GM19240 (cell line): Measurements from ENCODE around the gene APPBP2.
"Not testable (repeated sequence)": the region's sequence is repeated elsewhere in the genome, so short reads cannot be mapped to it uniquely, and the experiment has no call there.

Experiments
- DNase-seq: peaks from one replicate; pipeline ENCODE4 v3.0.0; 2011; ENCODE audit warnings: low spot score; ENCODE audit not compliant: insufficient read length

The APPBP2 gene

DNA sequence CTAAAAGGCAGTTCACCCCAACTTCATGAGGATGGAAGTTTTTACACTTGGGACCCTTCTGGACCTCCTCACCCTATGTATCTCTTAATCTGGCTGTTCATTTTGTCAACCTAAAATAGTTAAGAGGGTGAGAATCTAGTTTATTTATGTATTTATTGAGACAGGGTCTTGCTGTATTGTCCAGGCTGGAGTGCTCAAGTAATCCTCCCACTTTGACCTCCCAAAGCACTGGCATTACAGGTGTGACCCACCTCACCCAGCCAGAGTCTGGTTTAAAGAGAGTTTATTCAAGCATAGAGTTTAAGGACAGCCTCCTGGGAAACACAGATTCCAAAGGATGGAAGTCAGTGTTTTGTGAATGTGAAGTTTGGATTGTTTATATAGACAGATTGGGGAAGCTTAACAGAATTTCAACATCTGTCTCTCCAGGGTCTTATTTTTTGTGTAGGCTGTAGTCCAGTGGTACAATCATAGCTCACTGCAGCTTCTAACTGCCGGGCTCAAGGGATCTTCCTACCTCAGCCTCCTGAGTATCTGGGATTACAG lies 8.0 kb upstream of the APPBP2 start:
- DNase-seq = no peak

DNA sequence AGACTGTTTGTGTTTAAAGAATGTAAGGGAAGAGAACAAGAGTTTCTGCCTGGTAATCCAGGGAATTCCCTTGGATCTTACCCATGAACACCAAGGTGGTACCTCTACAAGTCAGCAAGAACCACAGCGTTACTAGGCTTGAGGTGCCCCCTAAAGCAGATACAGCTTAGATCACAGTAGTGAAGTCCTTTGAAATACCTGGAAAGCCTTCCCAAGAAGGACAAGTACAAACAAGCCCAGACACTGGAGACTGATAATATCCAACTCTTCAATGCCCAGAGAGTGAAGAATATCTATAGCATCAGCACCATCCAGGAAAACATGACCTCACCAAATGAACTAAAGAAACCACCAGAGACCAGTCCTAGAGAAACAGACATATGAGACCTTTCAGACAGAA lies 3.8 kb upstream of the APPBP2 start:
- DNase-seq = no peak

DNA sequence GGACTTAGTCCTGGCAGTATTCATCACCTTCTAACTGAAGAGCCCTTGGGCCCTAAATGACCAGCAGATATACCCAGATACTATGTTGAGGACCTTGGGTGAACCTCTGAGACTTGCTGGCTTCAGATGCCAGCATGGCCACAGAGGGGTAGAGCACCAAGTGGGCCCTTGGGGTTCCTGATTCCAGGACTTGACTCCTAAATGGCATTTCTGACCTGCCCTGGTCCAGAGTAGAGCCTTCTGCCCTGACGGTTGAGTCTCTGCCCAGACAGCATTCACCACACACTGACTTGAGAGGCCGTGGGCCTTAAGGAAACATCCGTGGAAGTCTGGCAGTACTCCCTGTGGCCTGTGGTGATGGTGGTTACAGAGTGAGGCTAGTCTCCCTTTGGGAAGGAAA lies 2.8 kb upstream of the APPBP2 start:
- no peak for DNase-seq

DNA sequence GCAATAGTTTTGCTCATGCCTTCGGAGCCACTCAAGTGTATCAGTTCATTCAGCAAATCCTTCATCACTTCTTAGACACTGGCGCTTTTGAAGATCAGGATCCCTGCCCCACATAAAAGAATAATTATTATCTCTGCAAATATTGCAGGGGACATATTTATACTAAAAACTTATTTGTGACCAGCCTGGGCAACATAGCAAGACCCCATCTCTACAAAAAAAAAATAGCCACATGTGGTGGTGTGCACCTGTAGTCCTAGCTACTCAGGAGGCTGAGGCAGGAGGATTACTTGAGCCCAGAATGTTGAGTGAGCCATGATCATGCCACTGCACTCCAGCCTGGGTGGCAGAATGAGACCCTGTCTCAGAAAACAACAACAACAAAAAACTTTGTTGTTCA lies 1.7 kb upstream of the APPBP2 start:
- DNase-seq = no peak

DNA sequence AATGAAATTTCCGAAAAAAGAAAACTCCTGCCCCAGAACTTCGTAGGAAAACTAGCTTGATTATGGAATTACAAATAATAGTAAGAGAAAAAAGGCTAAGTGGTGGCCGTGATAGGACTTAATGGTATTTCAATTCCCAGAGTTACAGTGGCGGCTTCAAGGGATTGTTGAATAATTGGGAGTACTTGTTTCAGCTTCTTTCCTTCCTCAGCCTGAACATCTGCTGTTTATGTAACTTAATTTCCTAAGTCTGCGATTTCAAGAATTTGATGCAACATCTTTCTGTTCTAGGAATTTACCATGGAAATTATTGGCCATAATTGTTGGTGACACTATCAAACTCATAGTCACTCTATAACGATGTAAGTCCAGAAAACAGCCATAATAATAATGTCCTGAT lies 684 bp upstream of the APPBP2 start:
- DNase-seq = no peak

DNA sequence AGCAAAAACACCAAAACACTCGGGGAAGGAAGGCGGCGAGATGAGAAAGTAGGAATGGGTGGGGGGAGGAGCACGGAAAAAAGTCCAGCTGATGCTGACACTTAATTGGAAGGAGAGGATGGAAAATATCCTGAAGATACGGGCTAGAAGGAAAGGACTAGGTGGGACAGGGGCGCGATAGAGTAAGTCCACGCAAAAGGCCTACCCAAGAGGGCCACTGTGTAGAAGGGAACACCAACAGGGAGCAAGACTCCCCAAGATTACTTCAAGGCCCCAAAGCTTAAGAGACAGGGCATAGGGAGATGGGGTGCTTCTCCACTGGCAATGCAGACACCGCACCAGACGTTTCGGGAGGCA lies 736 bp downstream of the APPBP2 start:
- no peak for DNase-seq

DNA sequence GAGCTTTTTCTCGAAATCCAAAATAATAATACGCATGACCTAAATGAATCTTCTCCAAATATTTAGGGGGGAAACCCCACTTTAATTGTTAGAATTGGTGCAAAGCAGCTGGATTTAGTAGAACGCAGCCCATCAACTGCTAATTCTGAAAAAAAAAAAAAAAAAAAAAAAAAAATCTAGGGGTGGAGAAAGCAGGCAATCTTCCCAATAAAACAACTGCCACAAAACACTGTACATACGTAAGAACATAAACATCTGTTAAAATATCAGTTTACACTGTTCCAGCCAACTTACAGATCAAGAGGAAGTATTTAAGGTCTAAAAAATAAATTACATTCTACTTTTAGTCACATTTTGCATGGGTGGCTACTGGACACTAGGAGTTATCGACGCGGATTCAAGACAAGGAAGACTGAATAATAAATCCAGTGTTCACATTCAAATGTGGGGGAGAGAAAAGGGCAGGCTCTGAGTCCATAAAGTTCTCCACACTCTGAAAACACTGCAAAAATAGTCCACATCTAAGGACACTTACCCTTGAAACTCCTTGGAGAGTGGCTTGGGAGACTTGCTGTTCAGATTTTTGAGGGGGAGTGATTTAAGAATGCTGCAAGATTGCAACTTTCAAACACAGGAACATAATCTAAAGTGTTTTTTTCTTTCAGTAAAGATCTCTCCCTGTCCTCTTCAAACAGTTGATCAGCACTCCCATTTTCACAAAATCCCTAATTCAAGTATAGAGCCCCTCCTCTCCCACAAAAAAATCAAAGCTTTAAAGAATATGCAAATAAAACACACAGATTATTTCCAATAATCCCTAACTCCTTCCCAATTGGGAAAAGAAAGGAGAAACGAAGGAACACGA lies 1.3 kb downstream of the APPBP2 start:
- DNase-seq = no peak

DNA sequence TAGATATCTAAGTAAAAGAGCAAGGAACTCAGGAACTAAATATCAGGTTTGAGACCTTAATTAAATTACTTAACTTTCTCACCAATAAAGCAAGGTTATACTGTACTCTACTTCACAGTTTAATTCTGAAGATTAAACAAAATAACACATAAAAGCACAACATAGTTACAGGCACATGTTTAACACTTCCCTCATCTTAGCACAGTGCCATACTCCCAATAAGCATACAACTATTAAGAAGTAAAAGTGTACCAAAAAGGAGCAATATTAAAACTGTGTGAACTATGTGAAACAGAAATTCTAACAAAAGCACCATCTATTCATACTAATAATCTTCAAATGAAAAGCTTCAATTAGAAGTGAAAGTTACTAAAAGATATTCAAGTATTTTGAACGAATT lies 2.2 kb downstream of the APPBP2 start:
- no peak for DNase-seq

DNA sequence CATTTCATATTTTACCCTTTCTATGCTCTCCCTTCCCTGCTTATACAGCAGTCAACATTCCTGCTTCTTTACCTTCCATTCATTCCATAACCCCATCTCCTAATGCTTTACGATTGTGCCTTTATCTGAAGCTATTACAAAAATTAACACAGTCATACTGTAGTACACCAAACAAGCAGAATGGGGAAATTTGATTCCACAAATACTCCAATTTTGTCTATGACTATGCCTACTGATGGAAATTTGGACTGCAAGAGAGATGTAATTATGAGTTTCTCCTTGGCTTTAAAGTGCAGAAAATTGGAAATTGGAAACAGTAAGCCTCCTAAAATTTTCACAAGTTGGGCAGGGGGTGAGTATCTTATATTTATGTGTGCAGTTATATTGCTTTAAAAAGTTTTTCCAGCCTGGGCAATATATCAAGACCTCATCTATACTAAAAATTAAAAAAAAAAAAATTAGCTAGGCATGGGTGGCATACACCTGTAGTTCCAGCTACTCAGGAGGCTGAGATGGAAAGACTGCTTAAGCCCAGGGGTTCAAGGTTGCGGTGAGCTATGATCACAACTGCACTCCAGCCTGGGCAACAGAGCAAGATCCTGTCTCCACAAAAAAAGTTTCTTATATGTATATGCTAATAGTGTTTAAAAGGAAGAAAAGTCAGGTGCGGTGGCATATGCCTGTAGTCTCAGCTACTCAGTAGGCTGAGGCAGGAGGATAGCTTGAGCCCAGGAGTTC lies 3.0 kb downstream of the APPBP2 start:
- no peak for DNase-seq

DNA sequence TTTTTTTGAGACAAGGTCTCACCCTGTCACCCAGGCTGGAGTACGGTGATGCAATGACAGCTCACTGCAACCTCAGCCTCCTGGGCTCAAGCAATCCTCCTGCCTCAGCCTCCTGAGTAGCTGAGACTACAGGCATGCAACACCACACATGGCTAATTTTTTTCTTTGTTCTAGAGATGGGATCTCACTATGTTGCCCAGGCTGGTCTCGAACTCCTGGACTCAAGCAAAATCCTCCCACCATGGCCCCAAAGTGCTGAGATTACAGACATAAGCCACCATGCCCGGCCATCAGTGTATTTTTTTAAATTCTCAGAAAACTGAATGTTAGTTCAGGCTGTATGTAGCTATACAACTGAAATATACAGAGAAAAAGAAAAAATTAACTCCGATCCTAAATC lies 6.2 kb downstream of the APPBP2 start:
- no peak for DNase-seq

DNA sequence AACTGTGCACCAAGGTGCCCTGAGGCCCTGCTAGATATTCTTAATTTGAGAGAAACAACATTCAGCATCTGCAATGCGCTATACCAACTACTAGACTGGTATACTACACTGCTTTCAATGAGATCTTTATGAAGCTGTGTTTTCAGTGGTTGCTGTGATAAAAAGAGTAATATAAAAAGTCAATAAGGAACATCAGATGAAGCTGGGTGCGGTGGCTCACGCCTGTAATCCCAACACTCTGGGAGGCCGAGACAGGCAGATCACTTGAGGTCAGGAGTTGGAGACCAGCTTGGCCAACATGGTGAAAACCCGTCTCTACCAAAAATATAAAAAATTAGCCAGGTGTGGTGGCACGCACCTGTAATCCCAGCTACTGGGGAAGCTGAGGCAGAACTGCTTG lies 10.4 kb downstream of the APPBP2 start:
- not testable (repeated sequence) for DNase-seq

DNA sequence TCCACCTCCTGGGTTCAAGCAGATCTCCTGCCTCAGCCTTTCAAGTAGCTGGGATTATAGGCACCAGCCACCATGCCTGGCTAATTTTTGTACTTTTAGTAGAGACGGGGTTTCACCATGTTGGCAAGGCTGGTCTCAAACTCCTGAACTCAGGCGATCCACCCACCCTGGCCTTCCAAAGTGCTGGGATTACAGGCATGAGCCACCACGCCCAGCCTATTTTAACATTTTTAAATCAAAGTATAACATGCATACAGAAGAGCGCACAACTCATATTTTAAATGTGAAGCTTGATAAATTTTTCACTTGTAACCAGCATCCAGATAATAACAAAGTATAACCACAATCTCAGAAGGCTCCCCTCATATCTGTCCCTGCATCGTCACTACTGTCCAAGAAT lies 10.8 kb downstream of the APPBP2 start:
- DNase-seq = not testable (repeated sequence)

DNA sequence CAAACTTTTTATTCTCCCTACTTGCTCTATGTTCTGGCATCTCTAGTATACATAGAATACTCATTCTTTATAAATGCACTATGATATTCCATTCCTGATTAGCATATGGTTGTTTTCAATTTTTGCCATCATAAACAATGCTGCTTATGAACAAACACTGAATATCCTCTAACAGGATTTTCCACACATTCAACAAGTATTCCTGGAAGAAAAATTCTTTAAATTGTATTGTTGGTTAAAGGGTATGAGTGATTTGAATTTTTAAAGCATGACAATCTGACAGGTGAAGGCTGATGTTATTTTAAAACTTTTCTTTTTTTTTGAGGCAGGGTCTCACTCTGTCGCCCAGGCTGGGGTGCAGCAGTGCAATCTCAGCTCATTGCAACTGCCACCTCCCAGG lies 11.5 kb downstream of the APPBP2 start:
- DNase-seq = no peak

DNA sequence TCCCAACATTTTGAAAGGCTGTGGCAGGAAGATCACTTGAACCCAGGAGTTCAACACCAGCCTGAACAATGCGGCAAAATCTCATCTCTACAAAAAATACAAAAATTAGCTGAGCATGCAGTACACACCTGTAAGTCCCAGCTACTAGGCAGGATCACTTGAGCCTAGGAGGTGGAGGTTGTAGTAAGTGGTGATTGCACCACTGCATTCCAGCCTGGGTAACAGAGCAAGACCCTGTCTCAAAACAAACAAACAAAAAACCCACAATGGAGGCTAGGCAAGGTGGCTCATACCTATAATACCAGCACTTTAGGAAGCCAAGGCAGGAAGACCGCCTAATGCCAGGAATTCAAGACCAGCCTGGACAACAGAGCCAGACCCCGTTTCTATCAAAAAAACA lies 12.0 kb downstream of the APPBP2 start:
- no peak for DNase-seq

DNA sequence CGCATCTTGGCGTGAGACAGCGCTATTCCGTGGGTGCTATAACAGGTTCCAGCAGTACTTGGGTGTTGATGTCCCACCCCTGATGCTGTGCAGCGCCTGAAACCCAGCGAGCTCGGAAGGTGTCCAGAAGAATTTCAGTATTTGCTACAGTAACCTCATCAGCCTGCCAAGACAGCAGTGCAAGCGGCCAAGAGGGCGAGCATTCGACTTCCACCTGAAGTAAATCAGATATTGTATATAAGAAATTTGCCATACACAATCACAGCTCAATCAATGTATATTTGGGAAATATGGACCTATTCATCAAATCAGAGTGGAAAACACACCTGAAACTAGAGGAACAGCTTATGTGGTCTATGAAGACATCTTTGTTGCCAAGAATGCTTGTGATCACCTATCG lies 13.0 kb downstream of the APPBP2 start:
- DNase-seq = no peak

DNA sequence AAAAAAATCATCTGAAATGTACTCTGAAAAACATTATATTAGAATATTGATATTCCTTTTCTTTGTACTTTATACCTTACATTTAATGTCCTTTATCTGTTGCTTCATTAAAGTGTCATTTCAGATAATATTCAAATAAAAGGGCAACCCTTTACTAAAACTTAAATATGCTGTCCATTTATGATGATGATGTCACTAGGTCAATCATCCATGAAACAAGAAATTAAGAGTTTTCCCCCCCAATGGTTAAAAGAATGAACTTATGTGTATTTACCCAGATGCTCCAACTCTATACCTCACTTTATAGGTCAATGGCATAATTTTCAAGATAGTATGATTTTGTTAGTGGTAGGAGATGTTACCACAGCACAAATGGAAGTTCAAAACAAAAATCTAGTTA lies 15.3 kb downstream of the APPBP2 start:
- DNase-seq = no peak

DNA sequence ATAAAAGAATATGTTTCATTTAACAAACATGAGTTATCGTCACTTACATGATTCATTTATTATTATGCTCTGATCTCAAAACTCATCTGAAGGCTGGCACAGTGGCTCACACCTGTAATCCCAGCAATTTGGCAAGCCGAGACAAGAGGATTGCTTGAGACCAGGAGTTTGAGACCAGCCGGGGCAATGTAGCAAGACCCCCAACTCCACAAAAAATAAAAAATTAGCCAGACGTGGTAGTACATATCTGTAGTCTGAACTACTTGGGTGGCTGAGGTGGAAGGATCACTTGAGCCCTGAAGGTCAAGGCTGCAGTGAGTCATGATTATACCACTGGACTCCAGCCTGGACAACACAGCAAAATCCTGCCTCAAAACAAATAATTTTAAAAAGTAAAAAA lies 16.0 kb downstream of the APPBP2 start:
- DNase-seq = no peak

DNA sequence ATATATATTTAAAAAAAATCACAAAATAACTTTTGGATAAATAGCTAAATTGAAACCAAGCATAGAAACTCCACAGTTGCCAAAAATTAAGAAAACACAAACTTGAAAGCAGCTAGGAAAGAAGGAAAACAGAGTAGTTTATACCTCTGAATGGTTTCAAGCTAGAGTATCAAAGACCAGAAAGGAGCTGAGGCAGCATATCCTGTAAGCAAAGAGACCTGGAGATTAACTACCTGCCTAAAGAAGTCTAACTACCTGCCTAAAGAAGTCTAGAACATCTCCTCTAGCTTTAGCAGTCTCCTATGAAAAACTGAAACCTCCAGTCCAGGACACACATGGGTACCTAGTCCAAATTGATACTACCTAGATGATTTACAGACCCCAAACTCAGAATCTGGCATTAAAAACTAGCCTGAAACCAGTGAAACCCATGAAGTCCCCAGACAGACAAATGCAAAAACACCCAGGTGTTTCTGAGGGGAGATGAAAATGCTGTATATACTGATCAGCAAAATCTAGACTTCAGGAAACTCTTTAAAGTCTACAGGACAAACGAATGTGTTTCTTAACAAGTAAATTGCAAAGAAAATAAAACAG lies 17.6 kb downstream of the APPBP2 start:
- no peak for DNase-seq

DNA sequence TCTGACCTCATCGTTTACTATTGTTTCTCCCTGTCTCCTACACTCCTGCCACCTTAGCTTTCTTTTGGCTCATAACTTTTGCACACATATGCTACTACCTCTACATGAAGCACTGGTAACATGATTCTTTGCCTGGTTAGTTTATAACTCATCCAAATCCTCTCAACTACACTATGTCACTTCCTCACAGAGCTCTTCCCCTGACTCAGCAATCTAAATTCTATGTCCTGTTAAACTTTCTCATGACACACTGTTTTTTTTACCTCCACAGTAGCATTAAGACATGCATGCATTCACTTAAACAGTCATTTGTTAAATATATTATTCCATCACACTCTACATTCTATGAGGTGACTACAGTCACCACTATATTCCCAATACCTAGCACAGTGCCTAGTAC lies 19.7 kb downstream of the APPBP2 start:
- no peak for DNase-seq

DNA sequence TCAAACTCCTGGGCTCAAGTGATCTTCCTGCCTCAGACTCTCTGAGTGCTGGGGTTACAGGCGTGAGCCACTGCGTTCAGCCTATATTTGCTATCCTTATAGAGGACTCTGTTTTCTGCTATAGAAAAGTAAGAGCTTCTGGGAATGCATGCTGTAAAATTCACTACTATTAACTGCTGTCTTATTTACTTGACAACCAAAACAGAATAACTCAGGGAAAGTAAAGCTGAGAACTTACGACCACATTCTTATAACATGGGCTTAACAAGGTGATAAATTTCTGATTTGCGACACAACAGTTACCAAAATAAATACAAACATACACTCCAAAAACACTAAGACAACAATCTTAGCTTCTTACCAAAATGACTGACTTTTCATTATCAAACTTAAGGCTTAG lies 23.9 kb downstream of the APPBP2 start:
- DNase-seq = no peak

DNA sequence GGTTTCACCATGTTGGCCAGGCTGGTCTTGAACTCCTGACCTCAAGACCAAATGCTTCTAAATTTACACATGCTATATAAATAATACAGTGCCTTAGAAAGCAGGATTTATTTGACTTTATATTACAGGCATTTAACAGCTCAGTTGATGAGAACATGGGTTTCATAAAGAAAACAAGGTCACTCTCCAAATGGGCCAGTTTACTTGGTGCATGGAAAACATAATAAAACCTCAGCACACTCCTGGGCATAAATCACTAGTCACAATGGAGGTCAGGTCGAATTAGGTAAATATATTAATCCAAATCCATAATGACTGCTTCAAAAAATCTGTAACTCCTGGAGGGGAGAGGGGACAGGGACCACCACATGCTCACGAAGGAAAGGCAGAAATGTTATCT lies 24.5 kb downstream of the APPBP2 start:
- no peak for DNase-seq

DNA sequence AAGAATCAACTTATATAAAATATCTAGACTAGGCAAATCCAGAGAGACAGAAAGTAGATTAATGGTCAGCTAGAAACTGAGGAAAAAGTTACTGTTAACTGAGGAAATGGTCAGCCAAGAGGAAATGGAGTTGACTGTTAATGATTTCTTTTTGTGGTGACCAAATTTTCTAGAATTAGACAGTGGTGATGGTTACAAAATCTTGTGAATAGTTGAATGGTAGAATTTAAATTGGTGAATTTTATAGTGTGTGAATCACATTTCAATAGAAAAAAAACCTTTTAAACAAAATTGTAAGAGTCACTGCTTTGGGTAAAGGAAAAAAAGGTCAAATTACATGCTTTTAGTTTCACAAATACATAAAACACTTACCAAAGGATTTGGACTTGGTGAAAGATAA lies 30.0 kb downstream of the APPBP2 start:
- DNase-seq = no peak
